Duodenal mucosa (tissue), 2 donors: ENCODE results near the gene COL13A1.

Experiments used
- H3K27ac ChIP-seq: one replicate; pipeline ENCODE4 v1.7.0; 2013; ENCODE audit warnings: low read depth, low read length
- H3K27me3 ChIP-seq, 2 donors: one replicate each; pipeline ENCODE4 v1.7.0; 2013; ENCODE audit warnings: low read length in 2 of 2, control low read depth in 1 of 2; ENCODE audit not compliant: insufficient read depth in 2 of 2, control insufficient read depth in 1 of 2
- H3K36me3 ChIP-seq, 2 donors: one replicate each; pipeline ENCODE4 v1.7.0; 2013; ENCODE audit warnings: low read length in 2 of 2, control low read depth in 1 of 2; ENCODE audit not compliant: insufficient read depth in 2 of 2, control insufficient read depth in 1 of 2
- H3K4me1 ChIP-seq, 2 donors: one replicate each; pipeline ENCODE4 v1.7.0; 2013; ENCODE audit warnings: low read length in 2 of 2, control low read depth in 1 of 2; ENCODE audit not compliant: insufficient read depth in 2 of 2, control insufficient read depth in 1 of 2
- H3K4me3 ChIP-seq, 2 donors: one replicate each; pipeline ENCODE4 v1.7.0; 2013; ENCODE audit warnings: low read length in 2 of 2, low read depth in 1 of 2
- H3K9ac ChIP-seq, 2 donors: one replicate each; pipeline ENCODE4 v1.7.0; 2013; ENCODE audit warnings: low read length in 2 of 2, low read depth in 1 of 2
- H3K9me3 ChIP-seq, 2 donors: one replicate each; pipeline ENCODE4 v1.7.0; 2013; ENCODE audit warnings: low read length in 2 of 2, control low read depth in 1 of 2; ENCODE audit not compliant: control insufficient read depth in 1 of 2

The COL13A1 gene

GRCh38 chr10:69787681-69788080 is 14.0 kb upstream of the COL13A1 start:
- Histone ChIP-seq H3K9me3 (no peaks in the 10 kb centered on the region), H3K4me1 (no peaks in the 10 kb centered on the region), H3K36me3 (no peaks in the 10 kb centered on the region), H3K27ac (no peak overlapping the region), H3K4me3 (no peak overlapping the region), H3K27me3 (peaks cover 0 to 7% of the 10 kb centered on the region in 2 donors), H3K9ac (no peak overlapping the region)

GRCh38 chr10:69789164-69789576 is 12.5 kb upstream of the COL13A1 start:
- Histone ChIP-seq H3K27ac (no peak overlapping the region), H3K9me3 (no peaks in the 10 kb centered on the region), H3K9ac (no peak overlapping the region), H3K4me3 (no peak overlapping the region), H3K36me3 (no peaks in the 10 kb centered on the region), H3K4me1 (no peaks in the 10 kb centered on the region), H3K27me3 (peaks cover 3 to 4% of the 10 kb centered on the region in 2 donors)

DNA sequence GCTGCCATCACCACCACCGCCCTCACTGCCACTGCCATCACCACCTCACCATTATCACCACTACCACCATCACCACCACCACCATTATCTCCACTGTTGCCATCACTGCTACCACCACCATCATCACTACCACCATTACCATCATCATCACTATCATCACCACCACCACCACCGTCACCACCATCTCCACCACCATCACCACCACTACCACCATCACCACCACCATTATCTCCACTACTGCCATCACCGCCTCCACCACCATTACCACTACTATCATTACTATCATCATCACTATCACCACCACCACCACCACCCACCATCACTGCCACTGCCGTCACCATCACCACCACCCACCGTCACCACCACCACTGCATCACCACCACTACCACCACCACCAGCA is 9.9 kb upstream of the COL13A1 start:
- H3K9me3 ChIP-seq = no peaks in the 10 kb centered on the region
- no peak overlapping the region for H3K27ac ChIP-seq
- H3K4me1 ChIP-seq = no peaks in the 10 kb centered on the region
- peaks cover 3 to 4% of the 10 kb centered on the region in 2 donors for H3K27me3 ChIP-seq
- H3K4me3 ChIP-seq = no peak overlapping the region
- no peak overlapping the region for H3K9ac ChIP-seq
- H3K36me3 ChIP-seq = no peaks in the 10 kb centered on the region

DNA sequence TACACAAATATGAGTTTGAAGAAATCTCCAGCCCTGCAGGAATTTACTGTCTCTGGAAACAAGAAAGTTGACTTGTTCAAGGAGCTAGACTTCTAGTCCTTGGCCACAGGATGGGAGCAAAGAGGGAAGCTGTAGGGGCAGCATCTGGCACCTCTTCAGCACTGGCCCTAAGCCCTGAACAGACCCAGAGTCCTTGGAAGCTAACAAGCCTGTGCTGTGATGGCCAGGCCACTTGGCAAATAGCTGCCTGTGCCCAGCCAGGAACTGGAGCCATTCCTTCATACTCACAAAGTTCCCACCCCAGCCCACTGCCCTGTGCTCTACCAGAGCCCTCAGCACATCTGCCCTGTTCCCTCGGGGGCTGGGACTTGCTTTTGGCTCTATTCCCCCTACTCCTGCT is 9.4 kb upstream of the COL13A1 start:
- no peak overlapping the region for H3K27ac ChIP-seq
- H3K36me3 ChIP-seq = no peaks in the 10 kb centered on the region
- no peaks in the 10 kb centered on the region for H3K4me1 ChIP-seq
- no peak overlapping the region for H3K9ac ChIP-seq
- H3K9me3 ChIP-seq = no peaks in the 10 kb centered on the region
- H3K4me3 ChIP-seq = no peak overlapping the region
- H3K27me3 ChIP-seq = peaks cover 3 to 4% of the 10 kb centered on the region in 2 donors

- H3K36me3 ChIP-seq = no peaks in the 10 kb centered on the region
- H3K4me3 ChIP-seq = no peak overlapping the region
- no peak overlapping the region for H3K9ac ChIP-seq
- no peaks in the 10 kb centered on the region for H3K9me3 ChIP-seq
- no peaks in the 10 kb centered on the region for H3K4me1 ChIP-seq
- no peak overlapping the region for H3K27ac ChIP-seq
- H3K27me3 ChIP-seq = peaks cover 3 to 4% of the 10 kb centered on the region in 2 donors
Observed at GRCh38 chr10:69794673-69795072, 7.0 kb upstream of the COL13A1 start.

- H3K4me1 ChIP-seq = no peaks in the 10 kb centered on the region
- no peak overlapping the region for H3K4me3 ChIP-seq
- H3K27me3 ChIP-seq = peaks cover 3 to 4% of the 10 kb centered on the region in 2 donors
- no peaks in the 10 kb centered on the region for H3K36me3 ChIP-seq
- H3K9ac ChIP-seq = no peak overlapping the region
- H3K27ac ChIP-seq = no peak overlapping the region
- H3K9me3 ChIP-seq = no peaks in the 10 kb centered on the region
Observed at GRCh38 chr10:69795242-69795934, 6.3 kb upstream of the COL13A1 start.

DNA sequence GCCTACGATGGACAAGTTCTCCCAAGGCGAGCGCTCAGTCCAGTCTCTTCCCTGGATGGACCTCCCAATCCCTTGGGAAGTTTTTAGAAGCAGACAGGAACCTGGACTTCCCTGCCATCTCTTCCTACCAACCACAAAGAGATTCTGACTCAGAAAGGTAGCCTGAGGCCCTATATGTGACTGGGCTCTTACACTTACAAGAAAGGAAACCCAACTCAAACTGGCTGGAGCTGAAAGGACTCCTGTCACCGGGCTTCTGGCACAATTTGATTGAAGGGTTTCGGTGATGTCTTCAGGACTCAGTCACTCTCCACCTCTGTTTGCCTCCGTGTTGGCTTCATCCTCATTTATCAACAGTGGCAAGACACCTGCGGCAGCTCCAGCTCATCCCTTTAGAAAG is 3.7 kb upstream of the COL13A1 start:
- Histone ChIP-seq H3K36me3 (no peaks in the 10 kb centered on the region), H3K27me3 (peaks cover 11 to 20% of the 10 kb centered on the region in 2 donors)

DNA sequence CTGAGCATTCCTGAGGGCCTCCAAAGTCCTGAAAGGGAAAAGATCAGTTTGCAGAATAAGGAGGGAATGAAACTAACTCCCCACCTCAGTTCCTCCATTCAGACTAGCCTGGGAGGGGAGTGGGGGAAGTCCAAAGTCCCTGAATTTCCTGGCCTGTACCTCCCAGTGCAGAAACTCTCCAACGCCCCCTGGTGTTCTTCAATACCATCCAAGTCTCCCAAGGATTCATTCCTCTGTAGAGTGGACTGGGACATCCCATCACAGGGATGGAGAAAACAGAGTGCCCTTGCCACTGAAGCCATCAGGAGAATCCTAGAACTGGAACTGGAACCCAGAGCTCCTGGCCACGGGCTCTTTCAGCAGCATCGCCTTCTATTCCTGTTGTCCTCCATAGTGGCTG is 1.6 kb upstream of the COL13A1 start:
- Histone ChIP-seq H3K36me3 (no peaks in the 10 kb centered on the region), H3K9me3 (no peaks in the 10 kb centered on the region), H3K27me3 (peaks cover 20 to 28% of the 10 kb centered on the region in 2 donors), H3K4me3 (no peak overlapping the region), H3K4me1 (peaks cover 0 to 11% of the 10 kb centered on the region in 2 donors), H3K27ac (no peak overlapping the region), H3K9ac (no peak overlapping the region)

More for the DNA sequence above, 3.7 kb upstream of the COL13A1 start:
- Histone ChIP-seq H3K9me3 (no peaks in the 10 kb centered on the region), H3K9ac (no peak overlapping the region), H3K4me3 (no peak overlapping the region), H3K4me1 (peaks cover 0 to 11% of the 10 kb centered on the region in 2 donors), H3K27ac (no peak overlapping the region)

DNA sequence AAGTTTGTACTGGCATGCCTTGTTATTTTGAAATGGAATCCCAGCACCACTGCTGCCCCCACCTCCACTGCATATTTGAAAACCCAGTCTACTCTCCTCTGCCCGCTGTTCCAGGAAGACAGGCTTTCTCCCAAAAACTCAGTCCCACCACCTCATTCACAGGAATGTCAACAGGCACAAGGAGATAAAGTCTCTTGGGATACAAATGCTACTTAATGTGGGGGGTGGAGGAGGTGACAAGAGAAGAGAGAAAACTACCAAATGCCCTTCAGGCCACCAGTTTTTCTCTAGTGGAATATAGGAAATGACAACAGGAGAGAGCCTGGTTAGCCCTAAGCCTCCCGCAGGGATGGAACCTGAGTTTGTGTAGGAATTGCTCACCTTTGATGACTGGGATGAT is 1.0 kb upstream of the COL13A1 start:
- Histone ChIP-seq H3K27me3 (peaks cover 20 to 28% of the 10 kb centered on the region in 2 donors), H3K9ac (no peak overlapping the region), H3K36me3 (no peaks in the 10 kb centered on the region), H3K4me3 (no peak overlapping the region), H3K4me1 (peaks cover 0 to 11% of the 10 kb centered on the region in 2 donors), H3K27ac (no peak overlapping the region), H3K9me3 (no peaks in the 10 kb centered on the region)

DNA sequence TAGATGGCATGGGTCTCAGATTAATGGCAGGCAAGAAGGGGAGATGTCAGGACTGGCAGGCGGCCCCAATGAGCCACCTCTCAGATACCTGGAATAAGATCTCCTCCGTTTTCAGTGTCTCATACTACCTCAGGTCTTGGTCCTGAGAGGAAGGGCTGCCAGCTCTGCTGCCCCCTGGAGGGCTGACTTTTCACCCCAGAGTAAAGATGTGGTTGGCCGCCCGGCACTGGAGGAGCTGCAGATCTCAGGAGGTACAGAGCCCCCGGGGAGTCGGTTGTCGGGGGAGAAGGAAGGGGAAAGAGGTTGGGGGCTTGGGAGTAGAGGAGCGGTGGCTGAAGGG is 642 bp upstream of the COL13A1 start:
- Histone ChIP-seq H3K36me3 (no peaks in the 10 kb centered on the region), H3K9me3 (no peaks in the 10 kb centered on the region), H3K27me3 (peaks cover 20 to 28% of the 10 kb centered on the region in 2 donors), H3K4me3 (peak overlapping the region in 1 of 2 donors; percentile 50), H3K27ac (no peak overlapping the region), H3K4me1 (peaks cover 0 to 11% of the 10 kb centered on the region in 2 donors), H3K9ac (no peak overlapping the region)
